ENCODE measurements around the gene CLEC18A.

CLEC18A gene

DNA sequence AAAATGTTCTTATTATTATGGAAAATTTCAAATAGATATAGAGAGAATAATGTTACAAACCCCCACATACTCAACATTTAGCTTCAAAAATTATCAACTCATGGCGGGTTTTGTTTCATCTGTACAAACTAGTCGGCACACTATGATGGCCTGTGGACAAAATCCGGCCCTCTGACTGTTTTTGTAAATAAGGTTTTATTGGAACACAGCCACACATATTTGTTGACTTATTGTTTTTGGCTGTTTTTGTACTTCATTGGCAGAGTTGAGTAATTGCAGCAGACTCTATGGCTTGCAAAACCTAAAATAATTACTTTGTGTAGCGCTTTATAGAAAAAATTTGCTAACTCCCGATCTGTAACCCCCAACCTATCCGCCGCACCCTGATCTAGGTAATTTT, 41.4 kb upstream of the CLEC18A start:
- H3K4me1 ChIP-seq = peaks cover 4% of the 10 kb centered on the region; the same call in 1 of the 2 replicates
- TF ChIP-seq, protein P1, sequence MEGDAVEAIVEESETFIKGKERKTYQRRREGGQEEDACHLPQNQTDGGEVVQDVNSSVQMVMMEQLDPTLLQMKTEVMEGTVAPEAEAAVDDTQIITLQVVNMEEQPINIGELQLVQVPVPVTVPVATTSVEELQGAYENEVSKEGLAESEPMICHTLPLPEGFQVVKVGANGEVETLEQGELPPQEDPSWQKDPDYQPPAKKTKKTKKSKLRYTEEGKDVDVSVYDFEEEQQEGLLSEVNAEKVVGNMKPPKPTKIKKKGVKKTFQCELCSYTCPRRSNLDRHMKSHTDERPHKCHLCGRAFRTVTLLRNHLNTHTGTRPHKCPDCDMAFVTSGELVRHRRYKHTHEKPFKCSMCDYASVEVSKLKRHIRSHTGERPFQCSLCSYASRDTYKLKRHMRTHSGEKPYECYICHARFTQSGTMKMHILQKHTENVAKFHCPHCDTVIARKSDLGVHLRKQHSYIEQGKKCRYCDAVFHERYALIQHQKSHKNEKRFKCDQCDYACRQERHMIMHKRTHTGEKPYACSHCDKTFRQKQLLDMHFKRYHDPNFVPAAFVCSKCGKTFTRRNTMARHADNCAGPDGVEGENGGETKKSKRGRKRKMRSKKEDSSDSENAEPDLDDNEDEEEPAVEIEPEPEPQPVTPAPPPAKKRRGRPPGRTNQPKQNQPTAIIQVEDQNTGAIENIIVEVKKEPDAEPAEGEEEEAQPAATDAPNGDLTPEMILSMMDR (IDR thresholded peaks at IDR 0.05; ENCODE audit: low read depth, low read length) = no peak

DNA sequence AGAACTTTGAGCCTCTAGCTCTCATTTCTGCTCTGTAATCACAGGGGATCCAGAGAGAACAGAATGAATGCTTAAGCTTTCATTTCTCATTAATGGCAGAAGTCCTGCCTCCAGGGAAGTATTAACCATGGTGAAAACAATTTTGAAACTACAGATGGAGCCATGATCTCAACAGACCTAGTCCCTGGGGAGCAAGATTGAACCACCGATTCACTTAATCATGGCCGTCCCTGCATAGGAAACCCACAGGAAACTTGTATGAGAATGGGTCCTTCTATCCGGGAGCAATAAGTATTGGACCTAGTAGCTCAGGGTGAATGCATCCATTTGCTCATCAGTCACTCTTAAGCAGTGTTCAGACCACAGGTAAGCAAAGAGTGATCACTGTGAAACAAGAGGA, 40.2 kb upstream of the CLEC18A start:
- H3K27me3 ChIP-seq = no peaks in the 10 kb centered on the region
- no peaks in the 10 kb centered on the region for H3K36me3 ChIP-seq
- DNase-seq = no peak
- no peaks in the 10 kb centered on the region for H3K9me3 ChIP-seq
- TF ChIP-seq, protein P1 (IDR thresholded peaks at IDR 0.05; ENCODE audit: low read depth, low read length) = no peak
- H3K4me1 ChIP-seq = peaks cover 4% of the 10 kb centered on the region
- H3K4me3 ChIP-seq (ENCODE audit: low read depth, low read length) = no peak overlapping the region

More for the DNA sequence above, 41.4 kb upstream of the CLEC18A start:
- DNase-seq = no peak
- Histone ChIP-seq H3K27me3 (no peaks in the 10 kb centered on the region), H3K4me3 (ENCODE audit: low read depth, low read length) (no peak overlapping the region), H3K36me3 (no peaks in the 10 kb centered on the region), H3K9me3 (no peaks in the 10 kb centered on the region)

DNA sequence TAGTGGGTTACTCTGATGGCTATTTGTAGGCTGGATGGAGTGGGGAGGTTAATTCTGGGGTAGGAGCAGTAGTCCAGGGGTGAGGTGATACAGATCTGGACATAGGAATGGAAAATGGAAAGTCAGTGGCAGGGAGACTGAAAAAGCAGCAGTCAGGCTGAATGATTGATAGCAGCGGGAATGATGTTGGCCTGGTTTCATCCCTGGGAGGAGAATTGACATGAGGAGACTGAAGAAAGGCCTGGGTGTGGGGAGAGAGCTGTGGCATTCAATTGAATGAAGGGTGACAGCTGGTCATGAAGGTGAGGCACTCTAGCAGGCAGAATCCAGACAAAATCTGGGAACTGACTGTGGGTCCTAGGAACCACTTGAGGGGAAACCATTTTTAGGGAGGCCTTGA, 34.7 kb upstream of the CLEC18A start:
- Histone ChIP-seq H3K36me3 (no peaks in the 10 kb centered on the region), H3K27me3 (no peaks in the 10 kb centered on the region), H3K4me1 (no peaks in the 10 kb centered on the region; the same call in 1 of the 2 replicates), H3K9me3 (no peaks in the 10 kb centered on the region), H3K4me3 (ENCODE audit: low read depth, low read length) (no peak overlapping the region)
- TF ChIP-seq, protein P1 (IDR thresholded peaks at IDR 0.05; ENCODE audit: low read depth, low read length) = no peak
- no peak for DNase-seq

DNA sequence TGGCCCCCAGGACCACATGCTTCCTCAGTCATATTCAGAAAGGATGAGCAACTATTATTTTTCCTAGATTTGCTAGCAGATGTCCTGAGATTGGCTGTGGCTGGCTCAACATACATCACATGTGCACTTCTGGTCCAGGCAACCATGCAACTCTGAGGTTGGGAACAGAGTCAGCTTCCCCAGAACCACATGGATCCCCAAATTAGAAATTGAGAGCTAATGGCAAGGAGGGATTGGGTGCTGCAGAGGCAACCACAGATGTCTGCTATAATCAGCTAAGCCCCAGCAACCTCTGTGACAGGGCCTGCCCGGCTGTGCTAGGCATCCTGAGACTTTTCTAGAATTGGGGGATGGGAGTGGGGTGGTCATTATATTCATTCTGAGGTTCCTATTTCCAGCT, 33.8 kb upstream of the CLEC18A start:
- no peak for DNase-seq
- Histone ChIP-seq H3K27me3 (no peaks in the 10 kb centered on the region), H3K4me1 (no peaks in the 10 kb centered on the region; the same call in 1 of the 2 replicates), H3K9me3 (no peaks in the 10 kb centered on the region), H3K36me3 (no peaks in the 10 kb centered on the region), H3K4me3 (ENCODE audit: low read depth, low read length) (no peak overlapping the region)
- TF ChIP-seq, protein P1 (IDR thresholded peaks at IDR 0.05; ENCODE audit: low read depth, low read length) = no peak

DNA sequence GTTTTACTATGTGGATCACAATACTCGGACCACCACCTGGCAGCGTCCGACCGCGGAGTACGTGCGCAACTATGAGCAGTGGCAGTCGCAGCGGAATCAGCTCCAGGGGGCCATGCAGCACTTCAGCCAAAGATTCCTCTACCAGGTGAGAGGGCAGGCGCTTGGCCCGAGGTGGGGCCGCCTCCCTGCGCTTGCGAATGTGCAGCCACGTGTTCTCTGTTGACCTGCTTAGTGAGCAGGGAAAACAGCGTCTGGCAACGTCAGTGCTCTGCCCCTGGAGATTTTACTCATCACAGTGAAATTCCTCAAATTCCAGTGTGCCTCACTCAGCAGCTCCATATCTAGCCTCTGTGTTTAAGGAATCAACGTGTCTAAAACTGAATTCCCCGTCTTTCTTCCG, 33.4 kb upstream of the CLEC18A start:
- no peak for DNase-seq
- no peaks in the 10 kb centered on the region for H3K27me3 ChIP-seq
- H3K4me3 ChIP-seq (ENCODE audit: low read depth, low read length) = no peak overlapping the region
- TF ChIP-seq, protein P1 (IDR thresholded peaks at IDR 0.05; ENCODE audit: low read depth, low read length) = no peak
- H3K36me3 ChIP-seq = no peaks in the 10 kb centered on the region
- H3K9me3 ChIP-seq = no peaks in the 10 kb centered on the region
- no peaks in the 10 kb centered on the region; the same call in 1 of the 2 replicates for H3K4me1 ChIP-seq

DNA sequence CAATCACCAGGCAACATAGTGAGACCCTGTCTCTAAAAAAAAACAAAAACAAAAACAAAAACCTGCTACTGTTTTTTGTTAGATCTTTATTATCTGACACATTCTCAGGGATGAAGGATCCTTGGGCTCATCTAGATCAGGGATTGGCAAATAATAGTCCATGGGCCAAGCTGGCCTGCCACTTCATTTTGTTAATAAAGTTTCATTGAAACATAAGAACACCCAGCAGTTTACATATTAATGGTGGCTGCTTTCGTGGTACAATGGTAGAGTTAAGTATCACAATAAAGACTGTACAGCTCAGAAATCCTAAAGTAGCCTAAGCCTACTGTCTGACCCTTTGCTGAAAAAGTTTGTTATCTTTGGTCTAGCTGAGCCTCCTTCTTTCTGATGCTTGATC, 32.9 kb upstream of the CLEC18A start:
- Histone ChIP-seq H3K4me1 (no peaks in the 10 kb centered on the region; the same call in 1 of the 2 replicates), H3K9me3 (no peaks in the 10 kb centered on the region), H3K36me3 (no peaks in the 10 kb centered on the region), H3K27me3 (no peaks in the 10 kb centered on the region), H3K4me3 (ENCODE audit: low read depth, low read length) (no peak overlapping the region)
- no peak for DNase-seq
- TF ChIP-seq, protein P1 (IDR thresholded peaks at IDR 0.05; ENCODE audit: low read depth, low read length) = no peak

All from BE2C (cell line).